Uterus (tissue), 4 donors: ENCODE data around the gene PIM1. TPM values are rescaled to one million over a fixed set of nuclear protein-coding genes. Genes with fewer than 3 reads are reported as not detected.
A peak's percentile ranks its signal among the peaks of the same experiment; 100 is the strongest.
"Not testable (repeated sequence)": the region's sequence is repeated elsewhere in the genome, so short reads cannot be mapped to it uniquely, and the experiment has no call there.

Experiments used
- DNase-seq, 2 donors: peaks; one replicate each; pipeline ENCODE4 v3.0.0-alpha.2; 2019 to 2020
- H3K27ac ChIP-seq, 2 donors: fragments of 200-600 bp; sonication (generic); 1 replicate in 1 of 2; 2 replicates in 1 of 2; pipeline ENCODE4 v1.5.1; 2016 to 2018
- H3K27me3 ChIP-seq, 2 donors: fragments of 200-600 bp; sonication (generic); one replicate each; pipeline ENCODE4 v1.5.1; 2018 to 2019; ENCODE audit warnings: control low read depth in 1 of 2
- H3K36me3 ChIP-seq, 2 donors: fragments of 200-600 bp; sonication (generic); one replicate each; pipeline ENCODE4 v1.5.1; 2019; ENCODE audit warnings: control low read depth in 1 of 2
- H3K4me1 ChIP-seq, 2 donors: fragments of 200-600 bp; sonication (generic); one replicate each; pipeline ENCODE4 v1.5.1; 2018 to 2019; ENCODE audit warnings: control low read depth in 1 of 2
- H3K4me3 ChIP-seq, 2 donors: fragments of 200-600 bp; sonication (generic); 1 replicate in 1 of 2; 2 replicates in 1 of 2; pipeline ENCODE4 v1.5.1; 2018 to 2019; ENCODE audit warnings: mild to moderate bottlenecking in 1 of 2
- H3K9me3 ChIP-seq, 2 donors: fragments of 200-600 bp; sonication (generic); one replicate each; pipeline ENCODE4 v1.5.1; 2019; ENCODE audit warnings: control low read depth in 1 of 2
- CTCF ChIP-seq, 4 experiments: fragments of 200-600 bp in 2 of 4; fragments of 450-650 bp in 2 of 4; sonication (generic) in 2 of 4; IDR thresholded peaks; one replicate each; pipeline ENCODE4 v1.5.1; 2016 to 2019; ENCODE audit warnings: antibody characterized with exemption in 4 of 4, mild to moderate bottlenecking in 2 of 4, moderate library complexity in 1 of 4
- POLR2A ChIP-seq, 2 donors: fragments of 450-650 bp; IDR thresholded peaks; one replicate each; pipeline ENCODE4 v1.6.1; 2016; ENCODE audit warnings: antibody characterized with exemption in 2 of 2, mild to moderate bottlenecking in 1 of 2, moderate library complexity in 1 of 2
- intact Hi-C: fragments of 100-400 bp; cut with DNase I; formaldehyde crosslinking; loops from one replicate; pipeline ENCODE4 v1.15.1; 2023; ENCODE audit warnings: low total_unique reads
- total RNA-seq, 4 donors: library from RNA; depleted of rRNA in 3 of 4; stranded (reverse); fragments of >200 nt in 3 of 4; gene quantifications; one replicate each; pipeline versions ENCODE4 v1.1.0 to v1.2.4, GENCODE V29; 2014 to 2023
- donor health status: DM: yes; HTN: yes; CAD: no.

The PIM1 gene
- total RNA-seq, 4 donors from 2014 or later: 2.0 to 44.5 (median 28.8) TPM

GRCh38 chr6:37125774-37126492 lies 44.0 kb upstream of the PIM1 start:
- Histone ChIP-seq H3K4me1 (peaks cover 0 to 4% of the 10 kb centered on the region in 2 donors), H3K27ac (peak overlapping the region in 1 of 2 donors; percentile 5), H3K4me3 (peak overlapping the region in 1 of 2 donors; percentile 8), H3K36me3 (no peaks in the 10 kb centered on the region), H3K27me3 (no peaks in the 10 kb centered on the region), H3K9me3 (no peaks in the 10 kb centered on the region)
- intact Hi-C loops: no loop called here
- no peak for DNase-seq
- TF ChIP-seq CTCF (IDR thresholded peaks at IDR 0.05) (no peak), POLR2A (IDR thresholded peaks at IDR 0.05) (no peak)

- no peak for TF ChIP-seq CTCF (IDR thresholded peaks at IDR 0.05)
- TF ChIP-seq POLR2A (IDR thresholded peaks at IDR 0.05): no peak
- no peaks in the 10 kb centered on the region for H3K27me3 ChIP-seq
- intact Hi-C loops: no loop called here
- no peaks in the 10 kb centered on the region for H3K9me3 ChIP-seq
- no peak overlapping the region for H3K27ac ChIP-seq
- H3K36me3 ChIP-seq: no peaks in the 10 kb centered on the region
- DNase-seq: no peak
- peaks cover 0 to 10% of the 10 kb centered on the region in 2 donors for H3K4me1 ChIP-seq
- H3K4me3 ChIP-seq: no peak overlapping the region
Measured at GRCh38 chr6:37126493-37126958, 43.4 kb upstream of the PIM1 start.

GRCh38 chr6:37126961-37127616 lies 42.9 kb upstream of the PIM1 start:
- intact Hi-C loops: no loop called here
- H3K9me3 ChIP-seq: no peaks in the 10 kb centered on the region
- TF ChIP-seq POLR2A (IDR thresholded peaks at IDR 0.05) (no peak), CTCF (IDR thresholded peaks at IDR 0.05) (no peak)

GRCh38 chr6:37127961-37128862 lies 41.7 kb upstream of the PIM1 start:
- H3K9me3 ChIP-seq: no peaks in the 10 kb centered on the region
- no peak for TF ChIP-seq CTCF (IDR thresholded peaks at IDR 0.05)
- TF ChIP-seq POLR2A (IDR thresholded peaks at IDR 0.05): no peak
- intact Hi-C loops: no loop called here
- H3K4me3 ChIP-seq: no peak overlapping the region
- H3K4me1 ChIP-seq: peaks cover 0 to 11% of the 10 kb centered on the region in 2 donors
- no peaks in the 10 kb centered on the region for H3K27me3 ChIP-seq
- H3K36me3 ChIP-seq: no peaks in the 10 kb centered on the region
- peak overlapping the region in 1 of 2 donors; percentile 8 for H3K27ac ChIP-seq
- DNase-seq: no peak

More at GRCh38 chr6:37126961-37127616, 42.9 kb upstream of the PIM1 start:
- peaks cover 0 to 11% of the 10 kb centered on the region in 2 donors for H3K4me1 ChIP-seq
- H3K4me3 ChIP-seq: no peak overlapping the region
- H3K27ac ChIP-seq: no peak overlapping the region
- no peaks in the 10 kb centered on the region for H3K27me3 ChIP-seq
- no peaks in the 10 kb centered on the region for H3K36me3 ChIP-seq
- no peak for DNase-seq

GRCh38 chr6:37128863-37129443 lies 41.0 kb upstream of the PIM1 start:
- DNase-seq, H3K9me3 ChIP-seq, H3K36me3 ChIP-seq, H3K4me3 ChIP-seq, H3K27ac ChIP-seq, intact Hi-C loops, H3K27me3 ChIP-seq: not testable (repeated sequence)
- H3K4me1 ChIP-seq: peaks cover 0 to 11% of the 10 kb centered on the region in 2 donors
